C4-2B (cell line): Measurements from ENCODE around the gene DSG1.

Experiments
- CTCF ChIP-seq: fragments of 450-650 bp; conservative IDR thresholded peaks from 2 replicates; pipeline ENCODE4 v1.5.1; 2017; ENCODE audit warnings: mild to moderate bottlenecking
- ZFX ChIP-seq: fragments of 450-650 bp; IDR thresholded peaks from 2 replicates; pipeline ENCODE4 v1.6.1; 2017

GRCh38 chr18:31373641-31374040, 55.7 kb downstream of the DSG1 start:
- TF ChIP-seq CTCF (no peak), ZFX (no peak)
